GM23248 (cell line): ENCODE data around the gene PTTG1. TPM values are rescaled to one million over a fixed set of nuclear protein-coding genes. Genes with fewer than 3 reads are reported as not detected.

Experiments
- DNase-seq: peaks from one replicate; pipeline ENCODE4 v3.0.0-alpha.2; 2015
- H2AFZ ChIP-seq: fragments of 200-600 bp; sonication (generic); 2 replicates; pipeline ENCODE4 v1.6.1; 2016; ENCODE audit warnings: antibody characterized with exemption
- H3F3A ChIP-seq: fragments of 200-600 bp; sonication (generic); 2 replicates; pipeline ENCODE4 v1.6.1; 2016; ENCODE audit warnings: mild to moderate bottlenecking, antibody characterized with exemption, mixed run types; ENCODE audit not compliant: insufficient read depth
- H3K27ac ChIP-seq: fragments of 200-600 bp; sonication (generic); 2 replicates; pipeline ENCODE4 v1.5.1; 2016; ENCODE audit warnings: mild to moderate bottlenecking
- H3K27me3 ChIP-seq: fragments of 200-600 bp; sonication (generic); replicated peaks from 2 replicates; pipeline ENCODE4 v1.6.1; 2016; ENCODE audit warnings: mild to moderate bottlenecking; ENCODE audit not compliant: insufficient read depth
- H3K36me3 ChIP-seq: fragments of 200-600 bp; sonication (generic); 2 replicates; pipeline ENCODE4 v1.6.1; 2016; ENCODE audit warnings: low read depth, mild to moderate bottlenecking
- H3K4me1 ChIP-seq: fragments of 200-600 bp; sonication (generic); 2 replicates; pipeline ENCODE4 v1.6.1; 2016; ENCODE audit warnings: mild to moderate bottlenecking; ENCODE audit not compliant: insufficient read depth
- H3K4me2 ChIP-seq: fragments of 200-600 bp; sonication (generic); one replicate; pipeline ENCODE4 v1.6.1; 2016; ENCODE audit warnings: mild to moderate bottlenecking; ENCODE audit not compliant: unreplicated experiment
- H3K4me3 ChIP-seq: fragments of 200-600 bp; sonication (generic); 2 replicates; pipeline ENCODE4 v1.5.1; 2016; ENCODE audit warnings: mild to moderate bottlenecking
- H3K79me2 ChIP-seq: fragments of 200-600 bp; sonication (generic); 2 replicates; pipeline ENCODE4 v1.6.1; 2016; ENCODE audit warnings: mild to moderate bottlenecking; ENCODE audit not compliant: insufficient read depth
- H3K9ac ChIP-seq: fragments of 200-600 bp; sonication (generic); 2 replicates; pipeline ENCODE4 v1.6.1; 2016; ENCODE audit warnings: mild to moderate bottlenecking
- H3K9me2 ChIP-seq: fragments of 200-600 bp; sonication (generic); 2 replicates; pipeline ENCODE4 v1.6.1; 2016; ENCODE audit warnings: mixed run types, mild to moderate bottlenecking, moderate library complexity; ENCODE audit not compliant: insufficient read depth
- H3K9me3 ChIP-seq: fragments of 200-600 bp; sonication (generic); one replicate; pipeline ENCODE4 v1.6.1; 2017; ENCODE audit warnings: low read depth
- H4K20me1 ChIP-seq: fragments of 200-600 bp; sonication (generic); 2 replicates; pipeline ENCODE4 v1.6.0; 2016; ENCODE audit not compliant: insufficient read depth
- EZH2 ChIP-seq: fragments of 200-600 bp; sonication (generic); IDR thresholded peaks from 2 replicates; pipeline ENCODE4 v1.6.1; 2018; ENCODE audit warnings: antibody characterized with exemption, mild to moderate bottlenecking; ENCODE audit not compliant: insufficient read depth, poor library complexity, severe bottlenecking
- EZH2phosphoT487 ChIP-seq: fragments of 200-600 bp; sonication (generic); IDR thresholded peaks from 2 replicates; pipeline ENCODE4 v1.6.1; 2018; ENCODE audit warnings: antibody characterized with exemption, moderate library complexity, mild to moderate bottlenecking, low read depth; ENCODE audit not compliant: insufficient read depth
- WGBS, 2 experiments: methylation state at CpG; one replicate each; pipeline ENCODE4 v1.1.6; 2015 to 2017; ENCODE audit warnings: low lambda C conversion rate in 2 of 2, low coverage in 1 of 2; ENCODE audit errors: missing lambda C conversion rate in 2 of 2; 5-methylcytosine and 5-hydroxymethylcytosine counted together
- in situ Hi-C: fragments of 300-500 bp; cut with MboI; formaldehyde crosslinking; loops from 2 replicates; pipeline ENCODE4 v1.15.0; 2020
- polyA plus RNA-seq: library from polyadenylated mRNA; unstranded; fragments of >200 nt; fragmentation: Nextera tagmentation; extraction: Ambion mirVana; gene quantifications from 2 replicates; pipeline ENCODE4 v1.2.1, GENCODE V29; 2016
- total RNA-seq: library from RNA; depleted of rRNA; stranded (reverse); fragments of >200 nt; shearing (Covaris generic); gene quantifications from 2 replicates; pipeline ENCODE4 v1.2.3, GENCODE V29; 2014

PTTG1 gene
- total and polyA plus RNA-seq, 2 experiments from 2014 or later: 49.0 to 96.0 TPM

DNA sequence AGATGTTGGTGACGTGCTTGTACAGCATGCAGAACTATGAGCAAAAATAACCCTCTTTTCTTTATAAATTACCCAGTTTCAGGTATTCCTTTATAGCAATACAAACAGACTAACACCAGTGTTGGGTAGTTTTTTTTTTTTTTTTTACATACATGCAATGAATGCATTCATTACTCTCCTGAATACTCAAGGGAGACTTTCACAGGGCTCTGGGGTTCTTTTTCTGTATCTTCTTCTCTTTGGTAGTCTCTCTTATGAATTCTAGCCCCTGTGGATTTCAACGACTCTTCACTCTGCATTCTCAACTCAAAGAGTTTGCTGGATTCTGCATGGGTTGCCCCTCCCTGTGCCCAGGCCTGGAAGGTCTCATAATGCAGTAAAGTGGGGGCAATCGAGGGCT lies 27.8 kb downstream of the PTTG1 start:
- Histone ChIP-seq H3K79me2 (no peaks in the 10 kb centered on the region), H3K36me3 (no peaks in the 10 kb centered on the region), H3K27me3 (peaks cover 17% of the 10 kb centered on the region), H3F3A (no peaks in the 10 kb centered on the region), H4K20me1 (no peaks in the 10 kb centered on the region), H3K4me3 (no peak overlapping the region), H2AFZ (no peak overlapping the region), H3K9ac (no peak overlapping the region), H3K27ac (no peak overlapping the region), H3K9me3 (no peaks in the 10 kb centered on the region), H3K9me2 (no peaks in the 10 kb centered on the region), H3K4me1 (no peaks in the 10 kb centered on the region), H3K4me2 (no peak overlapping the region)
- 65 to 81% methylated on average over 3 of the region's 3 CpGs for WGBS, 2 experiments
- DNase-seq: no peak
- TF ChIP-seq EZH2 (no peak), EZH2phosphoT487 (no peak)
- in situ Hi-C loops: no loop called here

DNA sequence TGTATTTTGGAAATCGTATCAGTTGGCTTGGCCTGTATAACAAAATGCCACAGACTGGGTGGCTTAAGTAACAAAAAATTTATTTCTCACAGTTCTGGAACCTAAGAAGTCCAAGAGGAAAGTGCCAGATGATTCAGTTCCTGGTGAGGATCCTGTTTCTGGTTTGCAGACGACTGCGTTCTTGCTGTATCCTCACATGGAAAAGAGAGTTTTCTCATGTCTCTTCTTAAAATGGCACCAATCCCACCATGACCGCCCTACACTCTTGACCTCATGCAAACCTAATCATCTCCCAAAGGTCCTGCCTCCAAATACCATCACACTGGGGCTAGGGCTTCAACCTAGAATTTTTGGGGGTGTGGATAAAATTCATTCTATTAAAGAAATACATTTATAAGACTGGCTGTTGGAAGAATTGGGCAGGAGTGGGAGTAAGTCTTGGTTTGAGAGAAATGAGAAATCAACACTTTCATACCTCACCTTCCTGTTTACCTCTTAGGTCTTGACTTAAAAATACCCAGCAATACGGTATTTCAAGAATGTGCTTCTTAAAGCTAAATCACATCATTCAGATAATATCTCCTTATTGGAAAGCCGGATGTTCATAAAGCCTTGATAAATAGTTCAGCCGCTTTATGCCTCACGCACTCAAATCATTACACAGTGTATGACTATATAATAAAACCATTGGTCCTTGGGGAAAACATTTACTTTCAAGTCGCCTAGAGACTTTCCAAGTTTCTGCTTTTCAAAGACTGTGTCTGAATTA lies 28.7 kb downstream of the PTTG1 start:
- Histone ChIP-seq H4K20me1 (no peaks in the 10 kb centered on the region), H3K4me1 (no peaks in the 10 kb centered on the region), H3K9me2 (no peaks in the 10 kb centered on the region), H3K4me2 (no peak overlapping the region), H3K9me3 (no peaks in the 10 kb centered on the region), H3K4me3 (no peak overlapping the region), H3K36me3 (no peaks in the 10 kb centered on the region), H2AFZ (no peak overlapping the region), H3K9ac (no peak overlapping the region), H3K27ac (no peak overlapping the region), H3K79me2 (no peaks in the 10 kb centered on the region), H3K27me3 (peaks cover 24% of the 10 kb centered on the region), H3F3A (no peaks in the 10 kb centered on the region)
- 69 to 70% methylated on average over 9 of the region's 9 CpGs for WGBS, 2 experiments
- in situ Hi-C loops: no loop called here
- no peak for TF ChIP-seq EZH2
- TF ChIP-seq EZH2phosphoT487: no peak
- DNase-seq: no peak

DNA sequence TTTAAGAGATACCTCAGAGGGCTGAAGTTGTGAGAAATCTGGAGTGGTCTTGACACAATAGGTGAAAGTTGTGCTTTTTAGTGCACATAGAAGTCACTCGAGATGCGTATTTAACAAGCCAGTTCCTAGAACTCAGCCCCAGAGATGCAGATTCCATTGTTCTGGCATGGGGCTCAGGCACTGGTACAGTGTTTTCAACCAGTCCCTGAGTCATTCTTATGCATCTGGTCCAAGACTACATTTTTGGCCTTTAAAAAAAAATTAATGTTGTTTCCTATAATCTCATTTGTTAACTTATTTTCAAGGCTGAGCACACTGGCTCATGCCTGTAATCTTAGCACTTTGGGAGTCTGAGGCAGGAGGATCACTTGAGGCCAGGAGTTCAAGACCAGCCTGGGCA lies 29.6 kb downstream of the PTTG1 start:
- Histone ChIP-seq H3K36me3 (no peaks in the 10 kb centered on the region), H3K4me2 (no peak overlapping the region), H3K9ac (no peak overlapping the region), H3K4me1 (no peaks in the 10 kb centered on the region), H3K27ac (no peak overlapping the region), H3K27me3 (peaks cover 24% of the 10 kb centered on the region), H3K9me3 (no peaks in the 10 kb centered on the region), H2AFZ (no peak overlapping the region), H3F3A (no peaks in the 10 kb centered on the region), H3K79me2 (no peaks in the 10 kb centered on the region), H3K4me3 (no peak overlapping the region), H3K9me2 (no peaks in the 10 kb centered on the region), H4K20me1 (no peaks in the 10 kb centered on the region)
- DNase-seq: peak; percentile 21
- 81% methylated on average over 2 of the region's 2 CpGs for WGBS, 2 experiments
- in situ Hi-C loops: no loop called here
- TF ChIP-seq EZH2 (no peak), EZH2phosphoT487 (no peak)

DNA sequence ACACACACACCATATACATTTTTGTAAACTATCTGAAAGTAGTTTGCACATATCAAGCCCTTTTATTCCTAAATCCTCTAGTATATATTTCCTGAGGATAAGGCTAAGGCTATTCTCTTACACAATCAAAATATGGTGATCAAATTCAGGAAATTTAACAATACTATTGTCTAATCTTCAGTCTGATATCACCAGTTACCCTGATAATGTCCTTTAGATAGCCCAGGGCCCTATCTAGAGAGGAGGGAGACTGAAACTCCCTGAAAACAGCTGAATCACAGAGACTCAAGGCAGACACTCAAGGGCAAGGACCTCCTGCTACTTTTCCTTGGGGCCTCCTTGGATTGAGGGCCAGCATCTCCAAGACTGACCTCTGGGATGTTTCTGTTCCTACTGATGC lies 30.4 kb downstream of the PTTG1 start:
- Histone ChIP-seq H3K9me3 (no peaks in the 10 kb centered on the region), H3K27me3 (peaks cover 24% of the 10 kb centered on the region), H3K4me2 (no peak overlapping the region), H3K36me3 (no peaks in the 10 kb centered on the region), H4K20me1 (no peaks in the 10 kb centered on the region), H3K4me3 (no peak overlapping the region), H3K4me1 (no peaks in the 10 kb centered on the region), H2AFZ (no peak overlapping the region), H3K79me2 (no peaks in the 10 kb centered on the region), H3F3A (no peaks in the 10 kb centered on the region), H3K9ac (no peak overlapping the region), H3K27ac (no peak overlapping the region), H3K9me2 (no peaks in the 10 kb centered on the region)
- in situ Hi-C loops: no loop called here
- TF ChIP-seq EZH2 (no peak), EZH2phosphoT487 (no peak)
- DNase-seq: no peak
